SK-N-SH (cell line): ENCODE measurements around the gene VPS8.

Experiments used
- TF ChIP-seq, protein P1 (sequence below): fragments of 200-600 bp; sonication (generic); IDR thresholded peaks from 2 replicates; pipeline ENCODE4 v1.6.1; 2017; ENCODE audit warnings: antibody characterized with exemption, mild to moderate bottlenecking, moderate library complexity
- TF ChIP-seq, protein P2 (sequence below): IDR thresholded peaks from 2 replicates; pipeline ENCODE4 v1.6.1; 2012; ENCODE audit warnings: mild to moderate bottlenecking, low read depth, low read length, moderate library complexity

DNA sequence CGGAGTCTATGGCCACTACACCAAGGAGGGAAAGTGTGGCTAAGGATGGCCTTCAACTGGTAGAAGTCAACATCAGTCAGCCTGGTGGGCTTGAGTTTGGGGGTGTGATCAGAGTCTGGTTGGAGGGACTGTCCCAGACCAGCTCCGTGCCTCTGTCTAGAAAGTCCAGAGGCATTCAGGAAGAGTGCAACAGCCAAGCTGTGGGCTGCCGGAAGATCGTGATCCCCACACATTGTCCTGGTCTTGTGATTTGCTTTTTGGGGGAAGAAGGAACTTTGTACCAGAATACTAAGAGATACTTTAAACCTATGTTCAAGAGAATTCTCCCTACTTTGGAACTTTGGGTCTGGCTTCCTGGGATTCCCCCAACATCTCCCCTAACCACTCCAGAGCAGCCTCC, 47.8 kb upstream of the VPS8 start:
- TF ChIP-seq, protein P1, sequence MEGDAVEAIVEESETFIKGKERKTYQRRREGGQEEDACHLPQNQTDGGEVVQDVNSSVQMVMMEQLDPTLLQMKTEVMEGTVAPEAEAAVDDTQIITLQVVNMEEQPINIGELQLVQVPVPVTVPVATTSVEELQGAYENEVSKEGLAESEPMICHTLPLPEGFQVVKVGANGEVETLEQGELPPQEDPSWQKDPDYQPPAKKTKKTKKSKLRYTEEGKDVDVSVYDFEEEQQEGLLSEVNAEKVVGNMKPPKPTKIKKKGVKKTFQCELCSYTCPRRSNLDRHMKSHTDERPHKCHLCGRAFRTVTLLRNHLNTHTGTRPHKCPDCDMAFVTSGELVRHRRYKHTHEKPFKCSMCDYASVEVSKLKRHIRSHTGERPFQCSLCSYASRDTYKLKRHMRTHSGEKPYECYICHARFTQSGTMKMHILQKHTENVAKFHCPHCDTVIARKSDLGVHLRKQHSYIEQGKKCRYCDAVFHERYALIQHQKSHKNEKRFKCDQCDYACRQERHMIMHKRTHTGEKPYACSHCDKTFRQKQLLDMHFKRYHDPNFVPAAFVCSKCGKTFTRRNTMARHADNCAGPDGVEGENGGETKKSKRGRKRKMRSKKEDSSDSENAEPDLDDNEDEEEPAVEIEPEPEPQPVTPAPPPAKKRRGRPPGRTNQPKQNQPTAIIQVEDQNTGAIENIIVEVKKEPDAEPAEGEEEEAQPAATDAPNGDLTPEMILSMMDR = no peak
- TF ChIP-seq, protein P2, sequence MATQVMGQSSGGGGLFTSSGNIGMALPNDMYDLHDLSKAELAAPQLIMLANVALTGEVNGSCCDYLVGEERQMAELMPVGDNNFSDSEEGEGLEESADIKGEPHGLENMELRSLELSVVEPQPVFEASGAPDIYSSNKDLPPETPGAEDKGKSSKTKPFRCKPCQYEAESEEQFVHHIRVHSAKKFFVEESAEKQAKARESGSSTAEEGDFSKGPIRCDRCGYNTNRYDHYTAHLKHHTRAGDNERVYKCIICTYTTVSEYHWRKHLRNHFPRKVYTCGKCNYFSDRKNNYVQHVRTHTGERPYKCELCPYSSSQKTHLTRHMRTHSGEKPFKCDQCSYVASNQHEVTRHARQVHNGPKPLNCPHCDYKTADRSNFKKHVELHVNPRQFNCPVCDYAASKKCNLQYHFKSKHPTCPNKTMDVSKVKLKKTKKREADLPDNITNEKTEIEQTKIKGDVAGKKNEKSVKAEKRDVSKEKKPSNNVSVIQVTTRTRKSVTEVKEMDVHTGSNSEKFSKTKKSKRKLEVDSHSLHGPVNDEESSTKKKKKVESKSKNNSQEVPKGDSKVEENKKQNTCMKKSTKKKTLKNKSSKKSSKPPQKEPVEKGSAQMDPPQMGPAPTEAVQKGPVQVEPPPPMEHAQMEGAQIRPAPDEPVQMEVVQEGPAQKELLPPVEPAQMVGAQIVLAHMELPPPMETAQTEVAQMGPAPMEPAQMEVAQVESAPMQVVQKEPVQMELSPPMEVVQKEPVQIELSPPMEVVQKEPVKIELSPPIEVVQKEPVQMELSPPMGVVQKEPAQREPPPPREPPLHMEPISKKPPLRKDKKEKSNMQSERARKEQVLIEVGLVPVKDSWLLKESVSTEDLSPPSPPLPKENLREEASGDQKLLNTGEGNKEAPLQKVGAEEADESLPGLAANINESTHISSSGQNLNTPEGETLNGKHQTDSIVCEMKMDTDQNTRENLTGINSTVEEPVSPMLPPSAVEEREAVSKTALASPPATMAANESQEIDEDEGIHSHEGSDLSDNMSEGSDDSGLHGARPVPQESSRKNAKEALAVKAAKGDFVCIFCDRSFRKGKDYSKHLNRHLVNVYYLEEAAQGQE = no peak
